Esophagus squamous epithelium (tissue), 5 donors: ENCODE data around the gene TAF3. TPM values are rescaled to one million over a fixed set of nuclear protein-coding genes. Genes with fewer than 3 reads are reported as not detected.
A peak's percentile ranks its signal among the peaks of the same experiment; 100 is the strongest.

Source experiments
- DNase-seq: peaks from one replicate; lab custom pipeline; 2025; lab: John Stamatoyannopoulos, UW
- H3K27ac ChIP-seq, 4 donors: fragments of 200-600 bp; sonication (generic); one replicate each; pipeline ENCODE4 v1.5.1; 2016 to 2019; ENCODE audit warnings: mild to moderate bottlenecking in 1 of 4
- H3K27me3 ChIP-seq, 4 donors: fragments of 200-600 bp; sonication (generic); 1 replicate in 3 of 4; 2 replicates in 1 of 4; pipeline versions ENCODE4 v1.5.1 to v1.6.0; 2017 to 2021; ENCODE audit warnings: antibody characterized with exemption in 1 of 4
- H3K36me3 ChIP-seq, 3 donors: fragments of 200-600 bp; sonication (generic); one replicate each; pipeline ENCODE4 v1.5.1; 2016 to 2019
- H3K4me1 ChIP-seq, 3 donors: fragments of 200-600 bp; sonication (generic); one replicate each; pipeline ENCODE4 v1.5.1; 2017 to 2019
- H3K4me3 ChIP-seq, 4 donors: fragments of 200-600 bp; sonication (generic); 1 replicate in 3 of 4; 2 replicates in 1 of 4; pipeline ENCODE4 v1.5.1; 2016 to 2019; ENCODE audit warnings: mild to moderate bottlenecking in 2 of 4, moderate library complexity in 1 of 4
- H3K9me3 ChIP-seq, 3 donors: fragments of 200-600 bp; sonication (generic); one replicate each; pipeline ENCODE4 v1.5.1; 2016 to 2019
- CTCF ChIP-seq, 6 experiments: fragments of 450-650 bp in 4 of 6; fragments of 200-600 bp in 2 of 6; sonication (generic) in 2 of 6; IDR thresholded peaks; one replicate each; pipeline ENCODE4 v1.5.1; 2016 to 2019; ENCODE audit warnings: antibody characterized with exemption in 6 of 6, mild to moderate bottlenecking in 4 of 6, moderate library complexity in 4 of 6
- POLR2A ChIP-seq, 4 donors: fragments of 450-650 bp; IDR thresholded peaks; one replicate each; pipeline ENCODE4 v1.6.1; 2017; ENCODE audit warnings: antibody characterized with exemption in 4 of 4, mild to moderate bottlenecking in 4 of 4, moderate library complexity in 3 of 4
- WGBS, 2 donors: methylation state at CpG; one replicate each; pipeline ENCODE4 v1.1.5; 2018; 5-methylcytosine and 5-hydroxymethylcytosine counted together
- intact Hi-C: fragments of 100-400 bp; cut with DNase I; formaldehyde crosslinking; loops from one replicate; pipeline ENCODE4 v1.15.0; 2022
- total RNA-seq, 4 donors: library from RNA; depleted of rRNA; stranded (reverse); fragments of >200 nt; gene quantifications; one replicate each; pipeline ENCODE4 v1.1.0, GENCODE V29; 2016
- donor health status: DM: yes; HTN: yes; CAD: no.

The TAF3 gene
- total RNA-seq, 4 donors from 2014 or later, result 2.6 to 5.1 (median 3.6) TPM

GRCh38 chr10:8043569-8044306 is 225.4 kb downstream of the TAF3 start:
- 12 to 23% methylated on average over 14 to 17 of the region's 31 CpGs for WGBS, 2 donors
- H3K36me3 ChIP-seq, result no peaks in the 10 kb centered on the region
- DNase-seq, result no peak
- no peak overlapping the region for H3K4me3 ChIP-seq
- no peaks in the 10 kb centered on the region for H3K9me3 ChIP-seq
- H3K27me3 ChIP-seq, result peaks cover 33 to 100% (median 67%) of the 10 kb centered on the region in 4 donors
- peaks cover 14 to 64% (median 18%) of the 10 kb centered on the region in 3 donors for H3K4me1 ChIP-seq
- no peak overlapping the region for H3K27ac ChIP-seq
- intact Hi-C loops, result no loop called here
- no peak for TF ChIP-seq POLR2A (IDR thresholded peaks at IDR 0.05)
- TF ChIP-seq CTCF (IDR thresholded peaks at IDR 0.05), result no peak

- no peak overlapping the region for H3K27ac ChIP-seq
- H3K4me1 ChIP-seq, result peaks cover 17 to 71% (median 18%) of the 10 kb centered on the region in 3 donors
- no peak for DNase-seq
- TF ChIP-seq POLR2A (IDR thresholded peaks at IDR 0.05) (no peak), CTCF (IDR thresholded peaks at IDR 0.05) (no peak)
- H3K36me3 ChIP-seq, result no peaks in the 10 kb centered on the region
- intact Hi-C loops, result no loop called here
- peak overlapping the region in 1 of 4 donors; percentile 52 for H3K4me3 ChIP-seq
- WGBS, 2 donors, result 11 to 16% methylated on average over 8 of the region's 12 CpGs
- H3K27me3 ChIP-seq, result peaks cover 40 to 100% (median 69%) of the 10 kb centered on the region in 4 donors
- H3K9me3 ChIP-seq, result no peaks in the 10 kb centered on the region
Measured at GRCh38 chr10:8044331-8044907, 226.1 kb downstream of the TAF3 start.

GRCh38 chr10:8044908-8045725 is 226.8 kb downstream of the TAF3 start:
- Histone ChIP-seq H3K27ac (no peak overlapping the region), H3K4me1 (peaks cover 24 to 78% (median 24%) of the 10 kb centered on the region in 3 donors), H3K36me3 (no peaks in the 10 kb centered on the region), H3K27me3 (peaks cover 47 to 100% (median 69%) of the 10 kb centered on the region in 4 donors), H3K9me3 (no peaks in the 10 kb centered on the region), H3K4me3 (peak overlapping the region in 2 of 4 donors; percentile 30 to 52)
- 3 to 5% methylated on average over 15 to 16 of the region's 32 CpGs for WGBS, 2 donors
- TF ChIP-seq POLR2A (IDR thresholded peaks at IDR 0.05), result no peak
- TF ChIP-seq CTCF (IDR thresholded peaks at IDR 0.05), result no peak
- intact Hi-C loops, result no loop called here
- DNase-seq, result no peak

- 7 to 11% methylated on average over 15 to 17 of the region's 17 CpGs for WGBS, 2 donors
Measured at GRCh38 chr10:8045726-8046494, 227.6 kb downstream of the TAF3 start.

More at GRCh38 chr10:8045726-8046494, 227.6 kb downstream of the TAF3 start:
- peaks cover 32 to 86% (median 32%) of the 10 kb centered on the region in 3 donors for H3K4me1 ChIP-seq
- H3K27ac ChIP-seq, result no peak overlapping the region
- intact Hi-C loops, result no loop called here
- H3K4me3 ChIP-seq, result peak overlapping the region in 1 of 4 donors; percentile 52
- no peaks in the 10 kb centered on the region for H3K9me3 ChIP-seq
- no peak for DNase-seq
- peaks cover 55 to 100% (median 71%) of the 10 kb centered on the region in 4 donors for H3K27me3 ChIP-seq
- TF ChIP-seq POLR2A (IDR thresholded peaks at IDR 0.05) (no peak), CTCF (IDR thresholded peaks at IDR 0.05) (no peak)
- H3K36me3 ChIP-seq, result no peaks in the 10 kb centered on the region
